AG04449 (cell line): ENCODE results near the gene KLKB1.

ENCODE experiments used
- CTCF ChIA-PET: fragments of 350-600 bp; formaldehyde crosslinking; extraction: SDS; loops from one replicate; lab custom pipeline; 2021; ENCODE audit warnings: antibody characterized with exemption; lab: Yijun Ruan, JAX
- POLR2A ChIA-PET: fragments of 400-600, 350-600 bp; formaldehyde crosslinking; extraction: SDS; loops from one replicate; lab custom pipeline; 2020; ENCODE audit warnings: antibody characterized with exemption, inconsistent platforms; lab: Yijun Ruan, JAX
- DNase-seq: peaks from one replicate; pipeline ENCODE4 v3.0.0-alpha.2; 2010; ENCODE audit warnings: low read depth, low spot score
- H3K4me3 ChIP-seq: 2 replicates; pipeline ENCODE4 v1.5.1; 2011; ENCODE audit warnings: low read depth, mild to moderate bottlenecking, control low read depth, low read length
- CTCF ChIP-seq: IDR thresholded peaks from one replicate; pipeline ENCODE4 v1.5.1; 2011; ENCODE audit warnings: mild to moderate bottlenecking, moderate library complexity, low read length, control low read depth, inconsistent platforms; ENCODE audit not compliant: insufficient read depth; ENCODE audit errors: missing control alignments

KLKB1 gene

GRCh38 chr4:186227221-186227620, at the start of gene KLKB1:
Gene KLKB1, plus strand, starts transcription at chr4:186227507. Its CDS starts 689 bp downstream, at chr4:186228196.
- H3K4me3 ChIP-seq = no peak within 1 kb of the TSS
- ChIA-PET POLR2A (no interaction called here), CTCF (no interaction called here)
- DNase-seq = no peak
- TF ChIP-seq CTCF = no peak

GRCh38 chr4:186188107-186188506, 39.2 kb upstream of the KLKB1 start:
- POLR2A ChIA-PET = no interaction called here
- H3K4me3 ChIP-seq = no peak overlapping the region
- CTCF ChIA-PET = no interaction called here
- no peak for TF ChIP-seq CTCF
- DNase-seq = no peak

- DNase-seq = no peak
- H3K4me3 ChIP-seq = no peak overlapping the region
- no peak for TF ChIP-seq CTCF
- ChIA-PET CTCF (no interaction called here), POLR2A (no interaction called here)
Measured at GRCh38 chr4:186189656-186190055, 37.7 kb upstream of the KLKB1 start.

GRCh38 chr4:186190581-186191199, 36.6 kb upstream of the KLKB1 start:
- no peak for DNase-seq
- ChIA-PET CTCF (interaction anchor here (1.2 to 2.1 kb wide), 2 partner anchors 53 to 106 kb away, joined by 3 to 5 read pairs; no protein-coding TSS in a partner anchor), POLR2A (interaction anchor here (0.6 to 1.2 kb wide), 2 partner anchors 13 to 36 kb away, joined by 4 to 5 read pairs; no protein-coding TSS in a partner anchor)
- TF ChIP-seq CTCF = peak; percentile 1
- H3K4me3 ChIP-seq = peak overlapping the region; percentile 79

- DNase-seq = no peak
- TF ChIP-seq CTCF = peak; percentile 47
- ChIA-PET CTCF (interaction anchor here (1.2 to 2.1 kb wide), 4 partner anchors 11 to 105 kb away, joined by 3 to 5 read pairs (median 4); no protein-coding TSS in a partner anchor), POLR2A (interaction anchor here (0.6 to 1.2 kb wide), 3 partner anchors 13 to 684 kb away, joined by 3 to 5 read pairs (median 4); no protein-coding TSS in a partner anchor)
- H3K4me3 ChIP-seq = peak within 1 kb of the TSS; percentile 79
Measured at GRCh38 chr4:186191200-186192065, 35.9 kb upstream of the KLKB1 start, which contains the start of gene CYP4V2. Gene CYP4V2, plus strand, starts transcription at chr4:186191567. Its CDS starts 257 bp downstream, at chr4:186191824.
